T-cell (primary cell): ENCODE results near the gene GLIPR1L2. TPM values are rescaled to one million over a fixed set of nuclear protein-coding genes. Genes with fewer than 3 reads are reported as not detected.
"Not testable (repeated sequence)": the region's sequence is repeated elsewhere in the genome, so short reads cannot be mapped to it uniquely, and the experiment has no call there.

ENCODE experiments used
- ATAC-seq, 4 experiments: fragments of 200-7000 bp in 3 of 4; fragments of 150-1000 bp in 1 of 4; cut with Tn5 transposase; replicated peaks in 1 of 4; 1 replicate in 3 of 4; 2 replicates in 1 of 4; pipeline ENCODE4 v1.10.0; 2021; ENCODE audit warnings: moderate library complexity in 3 of 4, mild to moderate bottlenecking in 2 of 4, moderate number of reproducible peaks in 1 of 4
- CTCF ChIA-PET, 2 donors: fragments of 300-600 bp; sonication (Branson Sonifier 250); formaldehyde crosslinking; loops; one replicate each; lab custom pipeline; 2022; ENCODE audit warnings: antibody characterized with exemption in 2 of 2; lab: Charles Lee
- POLR2A ChIA-PET, 2 donors: fragments of 300-600 bp; sonication (Branson Sonifier 250); formaldehyde crosslinking; loops; one replicate each; lab custom pipeline; 2022; ENCODE audit warnings: antibody characterized with exemption in 2 of 2; lab: Charles Lee
- DNase-seq, 35 experiments: peaks; one replicate each; pipeline versions ENCODE4 v3.0.0 to v3.0.0-alpha.2; 2013 to 2023
- H3K27ac ChIP-seq: one replicate; pipeline ENCODE4 v1.5.1; 2013; ENCODE audit warnings: low read length
- H3K27me3 ChIP-seq, 2 experiments: replicated peaks in 1 of 2; 1 replicate in 1 of 2; 2 replicates in 1 of 2; pipeline versions ENCODE4 v1.6.1 to v1.7.0; 2013; ENCODE audit warnings: low read length in 1 of 2, mixed read lengths in 1 of 2; ENCODE audit not compliant: control insufficient read depth in 2 of 2, insufficient read depth in 2 of 2; ENCODE audit errors: extremely low read depth in 1 of 2
- H3K36me3 ChIP-seq, 2 donors: 1 replicate in 1 of 2; 2 replicates in 1 of 2; pipeline versions ENCODE4 v1.6.1 to v1.7.0; 2013; ENCODE audit warnings: low read length in 1 of 2; ENCODE audit not compliant: control insufficient read depth in 2 of 2, insufficient read depth in 1 of 2; ENCODE audit errors: extremely low read depth in 1 of 2
- H3K4me1 ChIP-seq, 2 experiments: 1 replicate in 1 of 2; 2 replicates in 1 of 2; pipeline versions ENCODE4 v1.6.1 to v1.7.0; 2013; ENCODE audit warnings: low read length in 2 of 2, mixed read lengths in 1 of 2; ENCODE audit not compliant: insufficient read depth in 2 of 2, control insufficient read depth in 1 of 2; ENCODE audit errors: extremely low read depth in 1 of 2
- H3K4me3 ChIP-seq, 2 donors: 1 replicate in 1 of 2; 2 replicates in 1 of 2; pipeline versions ENCODE4 v1.5.1 to v1.7.0; 2013; ENCODE audit warnings: mild to moderate bottlenecking in 2 of 2, low read length in 1 of 2, moderate library complexity in 1 of 2; ENCODE audit not compliant: control insufficient read depth in 1 of 2; ENCODE audit errors: extremely low read depth in 1 of 2
- H3K9me3 ChIP-seq: 2 replicates; pipeline ENCODE4 v1.7.0; 2013
- H3K27ac Mint-ChIP-seq, 2 donors: one replicate each; pipeline ENCODE4 v1.8.0; 2020 to 2021; ENCODE audit warnings: mild to moderate bottlenecking in 2 of 2, mixed read lengths in 2 of 2
- H3K27me3 Mint-ChIP-seq, 2 donors: one replicate each; pipeline ENCODE4 v1.8.0; 2021 to 2022; ENCODE audit warnings: mixed read lengths in 2 of 2
- H3K36me3 Mint-ChIP-seq: one replicate; pipeline ENCODE4 v1.8.0; 2021; ENCODE audit warnings: mixed read lengths
- H3K4me1 Mint-ChIP-seq, 3 donors: one replicate each; pipeline ENCODE4 v1.8.0; 2020 to 2022; ENCODE audit warnings: mixed read lengths in 3 of 3, mild to moderate bottlenecking in 1 of 3
- H3K4me3 Mint-ChIP-seq, 3 donors: one replicate each; pipeline ENCODE4 v1.8.0; 2020 to 2022; ENCODE audit warnings: mild to moderate bottlenecking in 3 of 3, mixed read lengths in 3 of 3, moderate library complexity in 3 of 3
- H3K9me3 Mint-ChIP-seq, 3 donors: one replicate each; pipeline ENCODE4 v1.8.0; 2020 to 2022; ENCODE audit warnings: mixed read lengths in 3 of 3
- WGBS: methylation state at CpG from one replicate; pipeline ENCODE4 v1.1.5; 2013; ENCODE audit warnings: missing lambda C conversion rate; ENCODE audit not compliant: insufficient coverage; 5-methylcytosine and 5-hydroxymethylcytosine counted together
- total RNA-seq, 35 experiments: library from RNA in 6 of 35; stranded (reverse) in 6 of 35; fragments of 120-200 nt in 1 of 35; gene quantifications; one replicate each; pipeline versions ENCODE4 v1.2.1 to v1.2.4 and lab custom pipeline; 2013 to 2026

Gene GLIPR1L2
- total RNA-seq (1 to 10 TPM in 2 of 5 donors, under 1 TPM in 3; 0.51 to 2.9 (median 0.72) TPM), total RNA-seq (lab: John Stamatoyannopoulos, UW) (0.16 to 3.2 (median 0.74) reads per million in 29 experiments)
- total RNA-seq (2013), result 0.81 TPM

DNA sequence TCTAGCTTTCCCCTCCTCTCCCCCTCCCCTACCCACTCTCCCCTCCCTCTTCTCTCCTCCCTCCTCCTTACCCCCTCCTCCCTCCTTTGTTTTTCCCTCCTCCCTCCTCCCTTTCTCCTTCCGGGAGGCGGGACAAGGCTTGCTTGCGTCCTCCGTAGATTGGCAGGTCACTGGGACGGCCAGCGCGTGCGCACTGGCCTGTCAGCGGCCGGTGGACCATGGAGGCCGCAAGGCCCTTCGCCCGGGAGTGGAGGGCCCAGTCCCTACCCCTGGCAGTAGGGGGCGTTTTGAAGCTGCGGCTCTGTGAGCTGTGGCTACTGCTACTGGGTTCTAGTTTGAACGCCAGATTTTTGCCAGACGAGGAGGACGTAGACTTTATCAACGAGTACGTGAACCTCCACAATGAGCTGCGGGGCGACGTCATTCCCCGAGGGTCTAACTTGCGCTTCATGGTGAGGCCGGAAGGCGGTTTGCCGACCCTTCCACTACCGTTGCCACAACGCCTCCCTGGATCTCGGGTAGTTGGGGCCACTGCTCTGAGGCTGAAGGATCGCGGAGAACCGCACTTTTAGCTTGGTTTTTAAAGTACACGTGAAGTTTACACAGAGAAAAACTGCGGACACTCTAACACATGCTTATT, at the start of gene GLIPR1L2:
TSS of gene GLIPR1L2 (plus strand) at position 191 of the 640 bp plus-strand sequence. CDS start at position 219, 28 bp downstream.
- POLR2A ChIA-PET, result interaction anchor here (0.6 to 2.7 kb wide), 8 partner anchors 14 to 120 kb away, joined by 3 to 21 read pairs (median 4); partner anchors contain the start of genes GLIPR1 (in 2 of the 2) and KRR1 (in 1 of the 2)
- Mint-ChIP-seq H3K4me1 (peaks cover 47 to 65% (median 48%) of the 10 kb centered on the region in 3 donors), H3K27ac (peak within 1 kb of the TSS; percentile 98 to 99), H3K9me3 (peaks cover 0 to 4% (median 0%) of the 10 kb centered on the region in 3 donors), H3K4me3 (peak within 1 kb of the TSS; percentile 90 to 93 (median 92)), H3K27me3 (no peaks in the 10 kb centered on the region), H3K36me3 (no peaks in the 10 kb centered on the region)
- peak; percentile 66 to 93 (median 78) for DNase-seq
- Histone ChIP-seq H3K36me3 (no peaks in the 10 kb centered on the region), H3K27me3 (no peaks in the 10 kb centered on the region), H3K4me3 (peak within 1 kb of the TSS; percentile 73 to 74), H3K9me3 (no peaks in the 10 kb centered on the region), H3K27ac (peak within 1 kb of the TSS; percentile 91), H3K4me1 (peaks cover 9 to 12% of the 10 kb centered on the region in 2 experiments)
- 12% methylated on average over 31 of the region's 36 CpGs for WGBS
- peak; percentile 90 to 95 (median 93) for ATAC-seq
- CTCF ChIA-PET, result interaction anchor here (0.6 to 5.5 kb wide), 22 partner anchors 8 to 1403 kb away, joined by 3 to 63 read pairs (median 4); partner anchors contain the start of genes BBS10 (in 1 of the 2), CAPS2 (in 1 of the 2), GLIPR1 (in 1 of the 2) and GLIPR1L1 (in 1 of the 2)

DNA sequence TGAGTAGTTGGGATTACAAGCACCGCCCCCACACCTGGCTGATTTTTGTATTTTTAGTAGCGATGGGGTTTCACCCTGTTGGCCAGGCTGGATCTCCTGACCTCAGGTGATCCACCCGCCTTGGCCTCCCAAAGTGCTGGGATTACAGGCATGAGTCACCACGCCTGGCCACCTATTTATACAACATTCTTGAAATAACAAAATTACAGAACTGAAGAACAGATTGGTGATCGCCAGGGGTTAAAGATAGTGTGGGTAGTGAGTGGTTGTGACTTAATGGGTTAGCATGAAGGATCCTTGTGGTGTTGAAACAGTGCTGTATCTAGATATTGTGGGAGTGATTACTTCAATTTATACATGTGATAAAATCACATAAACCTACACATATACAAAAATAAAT, 49.0 kb upstream of the GLIPR1L2 start:
- no peaks in the 10 kb centered on the region for H3K9me3 ChIP-seq
- peaks cover 0 to 6% (median 3%) of the 10 kb centered on the region in 3 donors for H3K4me1 Mint-ChIP-seq
- 80% methylated on average over 2 of the region's 5 CpGs for WGBS
- no peaks in the 10 kb centered on the region for H3K36me3 Mint-ChIP-seq
- H3K27ac Mint-ChIP-seq, result no peak overlapping the region
- no peaks in the 10 kb centered on the region for H3K9me3 Mint-ChIP-seq
- ChIA-PET POLR2A (no interaction called here), CTCF (interaction anchor here (0.6 to 0.9 kb wide), 3 partner anchors 10 to 166 kb away, joined by 3 to 4 read pairs (median 3); no protein-coding TSS in a partner anchor)
- H3K27ac ChIP-seq, result no peak overlapping the region
- H3K4me1 ChIP-seq, result no peaks in the 10 kb centered on the region
- ATAC-seq, result no peak
- no peak overlapping the region for H3K4me3 Mint-ChIP-seq
- no peak for DNase-seq
- peaks cover 0 to 3% of the 10 kb centered on the region in 2 experiments for H3K27me3 ChIP-seq
- H3K36me3 ChIP-seq, result no peaks in the 10 kb centered on the region
- peaks cover under 1 to 2% of the 10 kb centered on the region in 2 donors for H3K27me3 Mint-ChIP-seq
- H3K4me3 ChIP-seq, result no peak overlapping the region

DNA sequence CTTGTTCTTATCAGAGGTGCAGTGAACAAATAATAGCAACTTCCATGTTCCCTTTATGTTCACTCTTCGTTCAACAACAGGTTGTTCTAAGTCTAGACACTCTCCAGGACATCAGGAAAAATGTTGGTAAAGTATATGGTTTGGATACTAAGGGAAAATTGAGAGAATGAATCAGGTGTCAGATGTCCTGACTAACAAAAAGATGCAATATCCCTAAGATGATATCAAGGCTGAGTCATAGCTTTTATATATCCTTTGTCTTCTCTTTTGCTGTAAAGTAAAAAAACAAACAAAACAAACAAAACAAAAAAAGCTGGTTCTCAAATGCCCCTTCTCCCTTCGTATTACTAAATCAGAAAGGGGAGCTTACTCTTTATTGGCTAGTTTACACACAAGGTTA, 45.4 kb upstream of the GLIPR1L2 start:
- H3K27me3 Mint-ChIP-seq, result peaks cover 4% of the 10 kb centered on the region in 2 donors
- DNase-seq, result no peak
- H3K9me3 Mint-ChIP-seq, result no peaks in the 10 kb centered on the region
- H3K27ac Mint-ChIP-seq, result no peak overlapping the region
- H3K4me3 Mint-ChIP-seq, result no peak overlapping the region
- Histone ChIP-seq H3K9me3 (no peaks in the 10 kb centered on the region), H3K36me3 (no peaks in the 10 kb centered on the region), H3K4me1 (no peaks in the 10 kb centered on the region), H3K4me3 (no peak overlapping the region), H3K27me3 (peaks cover 0 to 3% of the 10 kb centered on the region in 2 experiments), H3K27ac (no peak overlapping the region)
- no peak for ATAC-seq
- no peaks in the 10 kb centered on the region for H3K36me3 Mint-ChIP-seq
- POLR2A ChIA-PET, result interaction anchor here in 1 of 2 donors (0.5 kb wide), 1 partner anchor 651 kb away, joined by 17 read pairs; no protein-coding TSS in a partner anchor
- peaks cover 0 to 7% (median 7%) of the 10 kb centered on the region in 3 donors for H3K4me1 Mint-ChIP-seq
- WGBS, result no CpG with 5 or more reads among the region's 2 CpGs
- CTCF ChIA-PET, result interaction anchor here in 1 of 2 donors (1.9 kb wide), 1 partner anchor 12 kb away, joined by 13 read pairs; the partner anchor contains the start of gene GLIPR1L1

DNA sequence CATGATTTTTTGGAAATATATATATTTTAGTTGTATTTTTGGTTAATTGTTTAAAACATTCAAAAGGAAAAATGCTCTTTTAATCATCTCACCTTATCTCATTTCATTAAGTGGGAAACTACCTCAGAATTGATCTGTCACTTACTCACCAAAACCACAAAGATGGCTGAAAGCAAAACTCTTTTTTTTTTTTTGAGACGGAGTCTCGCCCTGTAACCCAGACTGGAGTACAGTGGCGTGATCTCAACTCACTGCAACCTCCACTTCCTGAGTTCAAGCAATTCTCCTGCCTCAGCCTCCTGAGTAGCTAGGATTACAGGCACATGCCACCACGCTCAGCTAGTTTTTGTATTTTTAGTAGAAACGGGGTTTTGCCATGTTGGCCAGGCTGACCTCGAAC, 44.7 kb upstream of the GLIPR1L2 start:
- CTCF ChIA-PET, H3K9me3 Mint-ChIP-seq, H3K27ac ChIP-seq, H3K9me3 ChIP-seq, H3K4me3 Mint-ChIP-seq, H3K4me1 ChIP-seq, H3K27me3 ChIP-seq, H3K36me3 ChIP-seq, H3K4me1 Mint-ChIP-seq, H3K4me3 ChIP-seq, POLR2A ChIA-PET, H3K27me3 Mint-ChIP-seq, H3K27ac Mint-ChIP-seq, H3K36me3 Mint-ChIP-seq: not testable (repeated sequence)
- 40% methylated on average over 3 of the region's 6 CpGs for WGBS
- ATAC-seq (peak in 1 of 4 experiments; percentile 46), DNase-seq (peak in 1 of 35 experiments; percentile 34)

DNA sequence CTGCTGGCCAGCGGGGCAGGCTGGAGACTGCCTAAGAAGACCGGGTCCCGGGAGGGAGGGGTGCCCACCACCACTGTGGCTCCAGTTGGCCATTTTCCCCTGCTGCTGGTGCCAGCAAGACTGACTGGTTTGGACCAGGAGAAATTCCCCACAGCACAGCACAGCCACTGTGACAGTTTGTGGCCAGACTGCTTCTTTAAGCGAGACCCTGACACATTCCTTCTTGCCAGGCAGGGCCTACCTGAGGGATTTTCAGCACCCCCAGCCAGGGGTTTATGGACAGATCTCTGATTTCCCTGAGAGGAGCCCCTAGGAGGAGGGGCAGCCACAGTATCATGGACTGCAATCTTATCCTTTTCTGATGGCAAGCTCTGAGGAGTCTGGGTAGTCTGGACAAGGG, 40.9 kb upstream of the GLIPR1L2 start:
- POLR2A ChIA-PET, result no interaction called here
- H3K36me3 ChIP-seq, result no peaks in the 10 kb centered on the region
- H3K9me3 ChIP-seq, result no peaks in the 10 kb centered on the region
- H3K27me3 Mint-ChIP-seq, result peaks cover 4% of the 10 kb centered on the region in 2 donors
- no peak for ATAC-seq
- CTCF ChIA-PET, result no interaction called here
- peaks cover 0 to 3% of the 10 kb centered on the region in 2 experiments for H3K27me3 ChIP-seq
- no peak overlapping the region for H3K27ac Mint-ChIP-seq
- no peak overlapping the region for H3K4me3 Mint-ChIP-seq
- H3K27ac ChIP-seq, result no peak overlapping the region
- H3K36me3 Mint-ChIP-seq, result peaks cover 20% of the 10 kb centered on the region
- H3K4me1 Mint-ChIP-seq, result peaks cover 0 to 9% (median 7%) of the 10 kb centered on the region in 3 donors
- no peak for DNase-seq
- peaks cover 3 to 19% (median 6%) of the 10 kb centered on the region in 3 donors for H3K9me3 Mint-ChIP-seq
- H3K4me1 ChIP-seq, result no peaks in the 10 kb centered on the region
- 97% methylated on average over 4 of the region's 4 CpGs for WGBS
- H3K4me3 ChIP-seq, result no peak overlapping the region

DNA sequence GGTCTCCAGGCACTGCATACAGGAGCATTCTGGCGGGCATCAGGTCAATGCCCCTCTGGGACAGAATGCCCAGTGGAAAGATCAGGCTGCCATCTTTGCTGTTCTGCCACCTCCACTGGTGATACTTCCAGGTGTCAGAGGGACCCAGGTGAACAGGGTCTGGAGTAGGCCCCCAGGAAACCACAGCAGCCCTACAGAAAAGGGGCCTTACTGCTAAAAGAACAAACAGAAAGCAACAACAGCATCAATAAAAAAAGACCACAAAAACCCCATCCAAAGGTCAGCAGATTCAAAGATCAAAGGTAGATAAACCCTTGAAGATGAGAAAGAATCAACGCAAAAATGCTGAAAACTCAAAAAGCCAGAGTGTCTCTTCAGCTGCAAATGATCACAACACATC, 40.5 kb upstream of the GLIPR1L2 start:
- Mint-ChIP-seq H3K36me3 (peaks cover 24% of the 10 kb centered on the region), H3K9me3 (peaks cover 3 to 23% (median 6%) of the 10 kb centered on the region in 3 donors), H3K27me3 (peaks cover 4% of the 10 kb centered on the region in 2 donors), H3K4me3 (no peak overlapping the region), H3K27ac (no peak overlapping the region), H3K4me1 (peaks cover 0 to 9% (median 6%) of the 10 kb centered on the region in 3 donors)
- DNase-seq (no peak), ATAC-seq (no peak)
- 78% methylated on average over 1 of the region's 2 CpGs for WGBS
- ChIA-PET CTCF (no interaction called here), POLR2A (no interaction called here)
- Histone ChIP-seq H3K9me3 (no peaks in the 10 kb centered on the region), H3K4me3 (no peak overlapping the region), H3K4me1 (no peaks in the 10 kb centered on the region), H3K36me3 (no peaks in the 10 kb centered on the region), H3K27ac (no peak overlapping the region), H3K27me3 (peaks cover 0 to 3% of the 10 kb centered on the region in 2 experiments)
